Activated CD8-positive, alpha-beta memory T cell treated with anti-CD3 and anti-CD28 coated beads for 1 hour (primary cell): ENCODE data around the gene CIDEB.

ENCODE experiments used
- DNase-seq, 2 donors: peaks; one replicate each; pipeline ENCODE4 v3.0.0-alpha.2; 2020; ENCODE audit warnings: low read depth in 1 of 2; ENCODE audit errors: extremely low read depth in 1 of 2

CIDEB gene

DNA sequence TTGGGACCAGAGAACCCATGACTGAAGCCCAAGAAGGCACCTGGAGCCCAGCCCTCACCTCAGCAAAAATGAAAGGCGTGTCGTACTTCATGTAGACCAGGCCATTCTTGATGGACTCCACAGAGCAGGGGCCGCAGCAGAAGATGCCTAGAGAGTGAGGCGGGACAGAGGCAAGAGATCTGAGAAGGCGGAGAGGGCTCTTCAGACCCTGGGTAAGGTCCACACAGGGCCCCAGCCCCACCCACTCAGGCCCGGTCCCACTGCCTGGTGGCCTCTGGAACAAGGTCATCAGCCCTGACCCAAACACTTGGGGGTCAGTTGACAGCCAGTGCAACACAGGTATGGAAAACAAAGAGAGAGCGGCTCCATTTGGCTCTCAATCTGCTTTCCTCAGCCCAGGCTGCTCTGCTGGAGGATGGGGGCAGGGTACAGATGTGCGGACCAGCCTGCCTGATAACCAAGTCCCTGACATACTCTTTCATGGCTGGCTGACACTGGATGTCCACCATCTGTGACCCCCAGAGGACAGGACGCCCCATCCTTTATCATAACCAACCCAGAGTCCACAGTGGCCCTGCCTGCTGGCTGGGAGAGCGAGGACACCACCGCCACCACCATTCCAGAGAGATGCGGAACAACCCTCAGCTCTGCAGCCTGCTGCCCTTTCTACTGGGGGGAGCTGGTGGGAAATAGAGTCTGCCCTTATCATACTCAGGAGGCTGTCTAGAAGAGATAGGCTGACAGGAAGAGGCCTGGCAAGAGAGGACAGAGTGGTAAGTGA, 51.7 kb downstream of the CIDEB start:
- no peak for DNase-seq

DNA sequence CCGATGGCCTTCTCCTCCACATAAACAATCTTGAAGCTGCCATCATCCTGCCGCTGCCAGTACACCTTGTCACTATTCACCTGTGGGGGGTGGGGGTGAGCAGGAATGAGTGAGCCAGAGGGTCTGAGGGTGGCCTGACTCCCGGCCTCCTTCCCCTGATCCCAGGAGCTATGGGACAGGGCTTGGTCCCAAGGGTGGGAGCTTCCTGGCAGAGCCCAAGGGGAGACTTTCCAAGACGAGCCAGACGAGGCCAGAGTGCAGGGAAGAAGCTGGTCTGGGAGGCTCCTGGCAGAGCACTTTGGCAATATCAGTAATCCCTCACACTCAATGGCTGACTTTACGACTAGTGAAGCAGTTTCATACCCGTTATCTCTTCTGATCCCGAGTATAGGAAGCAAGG, 52.3 kb downstream of the CIDEB start:
- no peak for DNase-seq
